HG03571 (cell line): ENCODE results near the gene GLYR1.

Experiments used
- ATAC-seq: cut with Tn5 transposase; IDR thresholded peaks from one replicate; pipeline ENCODE4 v1.9.1; 2021; ENCODE audit not compliant: unreplicated experiment

Gene GLYR1

GRCh38 chr16:4811242-4811641, 35.8 kb downstream of the GLYR1 start:
- no peak for ATAC-seq

- no peak for ATAC-seq
Measured at GRCh38 chr16:4806280-4806679, 40.8 kb downstream of the GLYR1 start.

DNA sequence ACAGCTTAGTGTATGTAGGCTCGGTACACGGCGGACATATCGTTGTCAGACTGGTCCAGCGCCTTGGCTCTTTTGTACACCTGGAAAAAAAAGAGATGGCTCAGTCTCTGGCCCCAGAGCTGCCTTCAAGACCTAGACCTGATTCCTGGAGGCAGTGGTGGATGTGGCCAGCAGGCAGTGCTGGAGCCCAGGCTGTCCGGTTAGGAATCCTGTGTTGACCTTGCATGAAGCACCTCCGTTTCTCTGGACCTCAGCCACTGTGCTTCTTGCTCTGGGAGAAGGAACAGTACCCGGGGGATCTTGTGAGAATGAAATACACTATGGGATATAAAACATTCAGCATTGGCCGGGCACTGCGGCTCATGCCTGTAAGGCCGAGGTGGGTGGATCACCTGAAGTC, 41.9 kb downstream of the GLYR1 start:
- no peak for ATAC-seq

DNA sequence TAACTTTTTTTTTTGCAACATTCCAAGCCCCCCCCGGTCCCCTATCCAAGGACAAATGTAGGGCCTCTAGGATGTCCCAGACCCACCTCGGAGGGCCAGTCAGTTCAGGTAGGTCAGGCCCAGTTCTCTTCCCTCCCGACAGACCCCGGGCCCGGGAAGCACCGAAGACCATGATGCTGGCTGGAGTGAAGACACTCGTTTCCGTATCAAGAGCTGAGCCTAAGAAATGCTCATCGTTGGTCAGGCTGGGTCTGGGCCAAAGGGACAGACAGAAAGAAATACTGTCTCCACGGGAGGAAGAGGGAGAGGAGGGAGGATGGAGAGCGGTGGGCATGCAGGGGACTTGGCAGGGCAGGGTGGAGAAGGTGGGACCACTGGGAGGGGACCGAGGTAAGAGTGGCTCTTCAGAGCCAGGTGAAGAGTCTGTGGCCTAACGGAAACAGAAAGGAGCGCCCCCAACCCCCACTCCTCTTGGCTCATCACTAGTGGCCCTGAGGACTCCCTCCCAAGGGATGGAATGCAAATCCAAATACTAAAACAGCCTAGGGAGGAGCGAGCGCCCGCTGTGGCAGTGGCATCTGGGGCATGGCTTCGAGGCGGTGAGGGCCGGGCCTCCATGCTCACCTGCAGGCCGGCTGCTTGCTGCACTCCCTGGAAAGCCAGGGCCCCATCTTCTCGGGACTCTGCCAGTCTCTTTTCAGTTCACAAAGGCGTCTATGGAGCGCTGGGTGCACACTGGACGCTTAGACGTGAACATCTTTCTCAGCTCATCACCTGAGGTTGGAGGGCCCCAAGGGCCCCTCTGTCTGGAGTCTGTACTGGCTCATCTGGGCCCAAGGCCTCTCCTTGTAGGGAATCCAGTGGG, 43.0 kb downstream of the GLYR1 start:
- ATAC-seq: no peak

GRCh38 chr16:4803401-4803844, 43.7 kb downstream of the GLYR1 start:
- ATAC-seq: no peak

- peak; percentile 84 for ATAC-seq
Measured at GRCh38 chr16:4802659-4803287, 44.3 kb downstream of the GLYR1 start.

GRCh38 chr16:4801962-4802658, 45.0 kb downstream of the GLYR1 start, which contains the start of gene ROGDI:
Gene ROGDI (minus strand): TSS chr16:4802633. CDS start chr16:4802571, 62 bp downstream.
- peak; percentile 59 for ATAC-seq

DNA sequence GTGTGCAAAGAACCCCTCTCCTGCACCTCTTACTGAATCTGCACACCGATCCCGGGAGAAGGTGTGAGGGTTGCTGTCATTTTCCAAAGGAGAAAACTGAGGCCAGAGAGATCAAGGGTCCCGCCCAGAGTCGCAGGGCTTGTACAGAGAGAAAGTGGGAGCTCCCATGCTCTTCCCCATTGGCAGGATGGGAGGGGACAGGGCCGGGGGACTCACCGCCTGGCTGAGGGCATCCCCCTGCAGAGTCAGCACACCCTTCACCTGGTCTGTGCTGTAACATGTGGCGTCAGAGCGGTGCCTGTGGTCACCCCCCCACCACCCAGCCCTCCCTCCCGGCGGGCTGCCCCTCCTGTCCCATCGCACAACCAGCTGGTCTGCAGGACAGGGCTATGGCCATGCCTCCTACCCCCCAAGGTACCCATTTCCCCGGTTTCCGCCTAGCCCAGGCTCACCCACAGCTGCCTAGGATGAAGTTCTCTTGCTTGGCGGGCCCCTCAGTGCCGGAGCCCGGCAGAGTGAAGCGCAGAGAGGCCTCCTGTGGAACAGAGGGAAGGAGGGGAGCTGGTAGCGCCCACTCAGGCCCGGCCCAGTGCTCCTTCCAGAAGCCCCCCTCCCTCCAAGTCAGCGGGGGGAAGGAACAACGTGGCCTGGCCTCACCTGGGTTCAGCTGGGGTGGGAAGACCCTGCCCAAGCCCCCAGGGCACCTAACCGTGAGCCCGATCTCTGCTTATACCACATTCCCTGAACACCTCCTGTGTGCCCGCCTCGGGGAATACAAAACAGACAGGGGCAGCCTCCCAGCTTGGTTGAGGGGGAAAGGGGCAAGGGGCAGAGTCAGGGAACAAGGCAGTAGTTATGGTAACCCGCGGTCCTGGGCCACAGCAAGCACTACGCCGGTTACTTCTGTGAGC, 45.8 kb downstream of the GLYR1 start:
- no peak for ATAC-seq

DNA sequence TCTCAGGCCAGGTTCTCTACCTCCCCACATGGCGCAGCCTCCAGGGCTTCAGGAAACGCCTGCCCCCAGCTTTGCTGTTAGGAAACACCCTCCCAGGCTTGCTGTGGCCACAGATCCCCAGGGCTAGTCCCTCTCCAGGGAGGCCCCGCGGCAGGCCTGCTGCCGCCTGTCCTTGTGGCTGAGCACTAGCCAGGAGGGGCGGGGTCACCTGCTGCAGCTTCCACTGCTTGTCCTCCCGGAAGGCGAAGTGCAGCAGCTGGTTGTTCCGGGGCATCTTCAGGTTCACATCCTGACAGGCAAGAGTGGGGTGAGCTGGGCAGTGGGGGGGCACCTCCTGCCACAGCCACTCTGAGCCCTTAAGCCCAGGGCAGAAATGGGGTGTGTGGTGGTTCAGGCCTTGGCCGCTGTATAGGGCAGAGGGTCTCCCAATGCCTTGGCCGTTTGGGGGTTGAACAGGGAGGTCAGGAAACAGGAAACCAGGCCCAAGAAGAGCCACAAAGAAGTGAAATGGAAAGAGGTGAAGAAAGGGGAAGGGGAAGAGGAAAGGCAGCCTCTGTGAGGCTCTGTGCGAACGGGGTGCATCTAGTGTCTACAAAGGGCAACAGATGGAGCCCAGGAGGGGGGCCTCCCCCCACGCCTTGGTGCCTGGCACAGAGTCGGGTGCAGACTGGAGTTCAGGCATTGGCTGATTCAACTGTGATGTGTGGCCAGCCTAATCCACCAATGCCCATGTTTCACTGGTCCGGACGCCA, 46.6 kb downstream of the GLYR1 start:
- no peak for ATAC-seq

- ATAC-seq: no peak
Measured at GRCh38 chr16:4799171-4799855, 47.8 kb downstream of the GLYR1 start.

DNA sequence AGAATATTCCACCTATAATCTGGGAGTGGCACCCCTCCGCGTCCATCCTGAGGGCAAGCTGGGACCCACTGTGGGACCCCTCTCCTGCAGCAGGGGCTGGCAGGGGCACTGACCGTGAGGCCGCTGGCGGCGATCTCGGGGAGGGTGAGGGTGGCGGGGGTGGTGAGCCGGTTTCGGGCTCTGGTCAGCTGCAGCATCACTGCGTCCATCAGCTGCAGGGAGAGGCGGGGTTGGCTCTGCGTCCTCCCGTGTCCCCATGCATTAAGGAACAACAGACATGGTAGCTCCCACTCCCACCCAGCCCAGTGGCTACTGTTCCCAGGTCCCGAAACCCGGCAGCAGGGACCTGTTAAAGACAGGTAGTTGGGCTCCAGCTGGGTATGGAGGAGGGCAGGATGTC, 48.6 kb downstream of the GLYR1 start:
- ATAC-seq: no peak

GRCh38 chr16:4797805-4798252, 49.3 kb downstream of the GLYR1 start:
- no peak for ATAC-seq

DNA sequence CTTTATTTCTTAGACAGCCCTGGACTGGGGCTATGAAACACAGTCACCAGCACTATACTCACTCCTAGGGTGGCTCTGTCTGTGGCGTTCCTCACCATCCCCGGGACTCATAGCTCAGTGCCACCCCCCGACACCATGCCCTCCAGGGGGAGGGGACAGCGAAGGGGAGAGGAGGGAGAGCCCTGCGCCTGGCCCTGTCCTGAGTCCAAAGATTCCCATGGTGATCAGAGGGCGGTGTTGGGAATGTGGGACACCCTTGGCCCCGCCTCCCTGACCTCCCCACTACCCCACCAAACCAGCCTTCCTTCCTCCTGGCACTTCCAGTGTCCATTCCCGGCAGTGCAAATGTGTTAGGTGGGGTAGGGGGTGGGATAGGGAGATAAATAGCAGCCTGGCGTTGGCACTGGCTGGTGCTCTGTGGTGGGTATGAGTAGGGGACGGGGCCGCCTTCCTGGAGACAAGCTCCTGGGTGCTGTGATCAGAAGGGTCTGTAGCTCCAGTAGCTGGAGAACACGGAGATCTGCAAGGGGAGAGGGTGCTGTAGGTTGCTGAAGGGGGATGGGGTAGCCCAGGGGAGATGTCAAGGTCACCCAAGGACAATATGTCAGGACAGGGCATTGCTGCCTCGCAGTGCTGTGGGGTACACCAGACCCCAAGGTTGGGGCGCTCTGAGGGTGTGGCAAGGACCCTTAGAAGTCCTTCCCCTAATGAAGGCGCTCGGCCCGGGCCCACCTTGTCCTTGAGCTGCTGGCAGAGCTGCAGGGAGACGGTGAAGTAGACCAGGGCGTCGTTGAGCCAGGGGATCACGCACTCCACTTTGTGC, 49.9 kb downstream of the GLYR1 start:
- ATAC-seq: no peak

DNA sequence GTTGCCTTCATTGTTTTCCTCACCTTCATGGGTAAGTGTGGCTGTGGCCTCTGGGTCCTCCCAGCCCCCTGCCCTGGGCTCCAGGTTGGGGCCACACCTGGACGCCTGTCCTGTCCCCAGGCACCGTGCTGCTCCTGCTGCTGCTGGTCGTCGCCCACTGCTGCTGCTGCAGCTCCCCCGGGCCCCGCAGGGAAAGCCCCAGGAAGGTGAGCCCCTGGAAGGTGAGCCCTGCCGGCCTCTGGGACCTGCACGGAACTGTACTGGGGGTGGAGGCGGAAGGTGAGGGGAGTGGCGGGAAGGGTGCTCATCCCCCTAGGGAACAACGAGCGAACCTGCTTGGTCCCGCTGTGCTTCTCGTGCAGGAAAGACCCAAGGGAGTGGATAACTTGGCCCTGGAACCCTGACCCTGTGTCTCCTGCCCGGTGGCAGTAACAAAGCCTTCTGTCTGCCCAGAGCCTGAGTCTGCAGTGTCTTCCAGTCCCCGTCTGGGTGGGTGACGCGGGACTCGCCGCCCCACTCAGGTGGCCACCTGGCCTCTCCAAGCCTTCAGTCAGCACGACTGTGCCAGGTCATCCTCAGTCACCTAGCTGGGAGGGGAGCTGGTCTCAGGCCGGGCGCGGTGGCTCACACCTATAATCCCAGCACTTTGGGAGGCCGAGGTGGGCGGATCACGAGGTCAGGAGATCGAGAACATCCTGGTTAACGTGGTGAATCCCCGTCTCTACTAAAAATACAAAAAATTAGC, 51.1 kb downstream of the GLYR1 start:
- no peak for ATAC-seq

GRCh38 chr16:4795181-4795827, 51.8 kb downstream of the GLYR1 start, which contains the start of gene SMIM22:
Gene SMIM22 (plus strand): TSS chr16:4795369. CDS start chr16:4795735, 366 bp downstream.
- no peak for ATAC-seq

GRCh38 chr16:4792951-4793513, 54.1 kb downstream of the GLYR1 start:
- no peak for ATAC-seq

DNA sequence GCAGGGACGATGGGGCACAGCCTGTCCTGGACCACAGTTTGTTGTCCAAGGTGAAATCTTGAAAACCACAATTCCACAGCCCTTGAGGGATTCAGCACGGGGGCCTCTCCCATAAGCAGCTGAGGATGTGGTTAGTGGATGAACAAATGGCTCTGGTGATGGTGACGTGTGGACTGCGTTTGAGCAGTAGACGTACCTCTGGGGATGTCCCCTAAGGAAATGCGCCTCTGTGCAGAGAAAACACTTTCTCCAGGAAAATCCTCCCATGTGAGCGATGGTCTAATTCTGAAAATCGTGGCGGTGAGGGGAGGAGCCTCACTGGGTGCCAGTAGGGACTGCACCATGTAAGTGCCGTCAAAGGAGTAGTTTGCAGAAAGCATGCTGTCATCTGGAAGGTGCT, 56.2 kb downstream of the GLYR1 start:
- no peak for ATAC-seq
